SU-DHL-6 (cell line): ENCODE measurements around the gene MMRN2.

Experiments
- H2AFZ ChIP-seq: fragments of 200-600 bp; sonication (generic); 2 replicates; pipeline ENCODE4 v1.6.1; 2014; ENCODE audit warnings: low read depth, mild to moderate bottlenecking, moderate library complexity, mixed read lengths, antibody characterized with exemption, low read length; ENCODE audit not compliant: severe bottlenecking
- H3F3A ChIP-seq: fragments of 200-600 bp; shearing (Covaris generic); 2 replicates; pipeline ENCODE4 v1.6.0; 2016; ENCODE audit warnings: antibody characterized with exemption, mild to moderate bottlenecking; ENCODE audit not compliant: insufficient read depth
- H3K27ac ChIP-seq: fragments of 200-600 bp; sonication (generic); 2 replicates; pipeline ENCODE4 v1.5.1; 2016; ENCODE audit warnings: low read depth, mild to moderate bottlenecking, low read length, moderate library complexity, mixed read lengths
- H3K27me3 ChIP-seq: fragments of 200-600 bp; sonication (generic), shearing (Covaris generic); 2 replicates; pipeline ENCODE4 v1.6.0; 2014; ENCODE audit warnings: mild to moderate bottlenecking, low read length
- H3K36me3 ChIP-seq: fragments of 200-600 bp; sonication (generic); 2 replicates; pipeline ENCODE4 v1.6.1; 2014; ENCODE audit warnings: mild to moderate bottlenecking, low read length, mixed read lengths
- H3K4me2 ChIP-seq: fragments of 300-600, 200-600 bp; shearing (Covaris generic), sonication (generic); 2 replicates; pipeline ENCODE4 v1.6.0; 2014; ENCODE audit warnings: low read length, low read depth, mild to moderate bottlenecking; ENCODE audit not compliant: poor library complexity, severe bottlenecking
- H3K4me3 ChIP-seq: fragments of 200-600 bp; sonication (generic); 2 replicates; pipeline ENCODE4 v1.5.1; 2014; ENCODE audit warnings: antibody characterized with exemption, low read length, mild to moderate bottlenecking, mixed read lengths; ENCODE audit not compliant: insufficient read depth, poor library complexity, severe bottlenecking
- H3K79me2 ChIP-seq: fragments of 200-600 bp; sonication (generic); 2 replicates; pipeline ENCODE4 v1.6.1; 2014; ENCODE audit warnings: mild to moderate bottlenecking, low read length, moderate library complexity; ENCODE audit not compliant: insufficient read depth
- H3K9ac ChIP-seq: fragments of 200-600 bp; sonication (generic); 2 replicates; pipeline ENCODE4 v1.7.0; 2014; ENCODE audit warnings: mild to moderate bottlenecking, low read length
- H3K9me2 ChIP-seq: fragments of 200-600 bp; sonication (generic); replicated peaks from 2 replicates; pipeline ENCODE4 v1.6.1; 2014; ENCODE audit warnings: low read length; ENCODE audit not compliant: insufficient read depth
- H3K9me3 ChIP-seq: fragments of 200-600 bp; sonication (generic); 2 replicates; pipeline ENCODE4 v1.6.1; 2014; ENCODE audit warnings: low read length, mixed read lengths; ENCODE audit not compliant: insufficient read depth
- H4K20me1 ChIP-seq: fragments of 200-600 bp; sonication (generic); 2 replicates; pipeline ENCODE4 v1.6.1; 2014; ENCODE audit warnings: low read depth, mild to moderate bottlenecking, antibody characterized with exemption, low read length, moderate library complexity, mixed read lengths
- EZH2phosphoT487 ChIP-seq: fragments of 200-600 bp; sonication (generic), shearing (Covaris generic); conservative IDR thresholded peaks from 2 replicates; pipeline ENCODE4 v1.6.1; 2018; ENCODE audit warnings: mild to moderate bottlenecking, antibody characterized with exemption, low read length, moderate library complexity, mixed read lengths
- TF ChIP-seq, protein P1 (sequence below): fragments of 200-600 bp; sonication (generic); IDR thresholded peaks from one replicate; pipeline ENCODE4 v1.5.1; 2017; ENCODE audit warnings: antibody characterized with exemption, mild to moderate bottlenecking, low read length, moderate library complexity; ENCODE audit not compliant: insufficient read depth, poor library complexity, severe bottlenecking

Gene MMRN2

GRCh38 chr10:86932674-86933073, 24.7 kb downstream of the MMRN2 start:
- H3K36me3 ChIP-seq: no peaks in the 10 kb centered on the region
- H3K9ac ChIP-seq: no peak overlapping the region
- H3K27me3 ChIP-seq: no peaks in the 10 kb centered on the region
- H3K79me2 ChIP-seq: no peaks in the 10 kb centered on the region
- H3F3A ChIP-seq: no peaks in the 10 kb centered on the region
- no peak overlapping the region for H2AFZ ChIP-seq
- H3K27ac ChIP-seq: no peak overlapping the region
- no peaks in the 10 kb centered on the region for H4K20me1 ChIP-seq
- TF ChIP-seq, protein P1, sequence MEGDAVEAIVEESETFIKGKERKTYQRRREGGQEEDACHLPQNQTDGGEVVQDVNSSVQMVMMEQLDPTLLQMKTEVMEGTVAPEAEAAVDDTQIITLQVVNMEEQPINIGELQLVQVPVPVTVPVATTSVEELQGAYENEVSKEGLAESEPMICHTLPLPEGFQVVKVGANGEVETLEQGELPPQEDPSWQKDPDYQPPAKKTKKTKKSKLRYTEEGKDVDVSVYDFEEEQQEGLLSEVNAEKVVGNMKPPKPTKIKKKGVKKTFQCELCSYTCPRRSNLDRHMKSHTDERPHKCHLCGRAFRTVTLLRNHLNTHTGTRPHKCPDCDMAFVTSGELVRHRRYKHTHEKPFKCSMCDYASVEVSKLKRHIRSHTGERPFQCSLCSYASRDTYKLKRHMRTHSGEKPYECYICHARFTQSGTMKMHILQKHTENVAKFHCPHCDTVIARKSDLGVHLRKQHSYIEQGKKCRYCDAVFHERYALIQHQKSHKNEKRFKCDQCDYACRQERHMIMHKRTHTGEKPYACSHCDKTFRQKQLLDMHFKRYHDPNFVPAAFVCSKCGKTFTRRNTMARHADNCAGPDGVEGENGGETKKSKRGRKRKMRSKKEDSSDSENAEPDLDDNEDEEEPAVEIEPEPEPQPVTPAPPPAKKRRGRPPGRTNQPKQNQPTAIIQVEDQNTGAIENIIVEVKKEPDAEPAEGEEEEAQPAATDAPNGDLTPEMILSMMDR: no peak
- no peak for TF ChIP-seq EZH2phosphoT487
- no peaks in the 10 kb centered on the region for H3K9me3 ChIP-seq
- no peaks in the 10 kb centered on the region for H3K9me2 ChIP-seq
- no peak overlapping the region for H3K4me3 ChIP-seq
- no peak overlapping the region for H3K4me2 ChIP-seq

- Histone ChIP-seq H3K27ac (no peak overlapping the region), H3K9me3 (no peaks in the 10 kb centered on the region), H3K36me3 (no peaks in the 10 kb centered on the region), H3K9ac (no peak overlapping the region), H3F3A (no peaks in the 10 kb centered on the region), H3K79me2 (no peaks in the 10 kb centered on the region), H3K9me2 (no peaks in the 10 kb centered on the region), H3K27me3 (no peaks in the 10 kb centered on the region), H3K4me2 (no peak overlapping the region), H4K20me1 (no peaks in the 10 kb centered on the region), H2AFZ (no peak overlapping the region), H3K4me3 (no peak overlapping the region)
- TF ChIP-seq, protein P1: no peak
- TF ChIP-seq EZH2phosphoT487: no peak
Observed at GRCh38 chr10:86931872-86932271, 25.5 kb downstream of the MMRN2 start.

DNA sequence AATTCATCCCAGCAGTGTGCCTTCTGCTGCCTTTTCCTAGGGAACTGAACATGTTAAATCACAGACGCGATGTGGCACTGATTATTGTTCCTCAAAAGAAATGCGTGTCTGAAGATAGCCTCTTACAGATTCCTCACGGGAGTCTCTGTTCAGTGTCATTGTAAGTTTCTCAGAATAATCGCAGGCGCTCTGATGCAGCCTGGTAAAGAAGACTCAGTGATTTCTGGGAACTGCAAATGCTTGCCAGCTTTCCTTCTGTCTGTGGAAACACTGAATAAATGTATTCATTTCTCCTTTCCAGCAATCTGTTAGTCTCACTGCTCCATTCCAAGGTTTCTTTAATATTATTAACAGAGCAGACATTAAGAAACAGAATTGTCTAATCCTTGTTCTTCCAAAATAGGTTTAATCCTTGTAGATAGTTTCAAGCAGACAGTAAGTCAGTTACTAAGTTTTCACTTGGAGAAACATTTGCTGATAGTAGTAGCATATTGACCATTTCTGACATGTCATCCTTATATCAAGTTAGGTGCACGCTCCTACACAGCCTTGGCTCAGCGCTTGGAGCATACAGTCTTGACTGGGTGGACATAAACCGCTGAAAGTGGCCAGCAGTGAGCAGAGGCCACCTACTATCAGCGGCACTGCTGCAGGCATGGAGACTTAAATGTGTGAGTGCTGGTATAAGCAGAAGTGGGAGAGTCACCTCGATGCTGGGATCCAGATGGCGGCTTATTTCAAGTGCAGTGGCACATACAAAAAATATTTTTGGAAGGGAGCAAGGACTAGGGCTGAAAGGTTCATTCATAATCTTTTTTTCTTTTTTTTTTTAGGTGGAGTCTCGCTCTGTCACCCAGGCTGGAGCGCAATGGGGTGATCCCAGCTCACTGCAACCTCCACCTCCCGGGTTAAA, 27.7 kb downstream of the MMRN2 start:
- Histone ChIP-seq H3K27me3 (no peaks in the 10 kb centered on the region), H3K36me3 (peaks cover 5% of the 10 kb centered on the region; the same call in 1 of the 2 replicates), H3F3A (no peaks in the 10 kb centered on the region), H2AFZ (no peak overlapping the region), H3K9me3 (no peaks in the 10 kb centered on the region), H3K9me2 (no peaks in the 10 kb centered on the region), H4K20me1 (no peaks in the 10 kb centered on the region), H3K9ac (no peak overlapping the region), H3K79me2 (no peaks in the 10 kb centered on the region), H3K27ac (no peak overlapping the region), H3K4me3 (no peak overlapping the region), H3K4me2 (no peak overlapping the region)
- TF ChIP-seq EZH2phosphoT487: no peak
- TF ChIP-seq, protein P1: no peak
